Liver (tissue), 9 donors: Measurements from ENCODE around the gene MOB3B. TPM values are rescaled to one million over a fixed set of nuclear protein-coding genes. Genes with fewer than 3 reads are reported as not detected.

Experiments used
- DNase-seq: peaks from one replicate; pipeline ENCODE4 v3.0.0-alpha.2; 2017; ENCODE audit warnings: low spot score
- H3K27ac ChIP-seq, 2 donors: one replicate each; pipeline ENCODE4 v1.7.0; 2013; ENCODE audit warnings: inconsistent platforms in 2 of 2, low read length in 2 of 2, control low read depth in 1 of 2, low read depth in 1 of 2, mild to moderate bottlenecking in 1 of 2
- H3K27me3 ChIP-seq, 4 donors: one replicate each; pipeline versions ENCODE4 v1.6.1 to v1.7.0; 2013; ENCODE audit warnings: low read length in 3 of 4, inconsistent platforms in 1 of 4, mild to moderate bottlenecking in 1 of 4, moderate library complexity in 1 of 4; ENCODE audit not compliant: control insufficient read depth in 4 of 4, insufficient read depth in 4 of 4
- H3K36me3 ChIP-seq, 4 donors: one replicate each; pipeline versions ENCODE4 v1.6.1 to v1.7.0; 2013; ENCODE audit warnings: low read length in 3 of 4, mild to moderate bottlenecking in 3 of 4, low read depth in 1 of 4, moderate library complexity in 1 of 4; ENCODE audit not compliant: control insufficient read depth in 4 of 4, insufficient read depth in 3 of 4
- H3K4me1 ChIP-seq, 4 donors: one replicate each; pipeline versions ENCODE4 v1.6.1 to v1.7.0; 2013; ENCODE audit warnings: low read length in 3 of 4, mild to moderate bottlenecking in 3 of 4, moderate library complexity in 1 of 4; ENCODE audit not compliant: control insufficient read depth in 4 of 4, insufficient read depth in 4 of 4
- H3K4me3 ChIP-seq, 3 donors: one replicate each; pipeline versions ENCODE4 v1.6.1 to v1.7.0; 2013; ENCODE audit warnings: low read length in 3 of 3, control low read depth in 1 of 3, low read depth in 1 of 3, mild to moderate bottlenecking in 1 of 3
- H3K9ac ChIP-seq, 2 donors: one replicate each; pipeline ENCODE4 v1.7.0; 2013; ENCODE audit warnings: low read length in 2 of 2, mild to moderate bottlenecking in 2 of 2, moderate library complexity in 2 of 2, control low read depth in 1 of 2, low read depth in 1 of 2
- H3K9me3 ChIP-seq, 4 donors: one replicate each; pipeline versions ENCODE4 v1.6.1 to v1.7.0; 2013; ENCODE audit warnings: low read length in 3 of 4; ENCODE audit not compliant: control insufficient read depth in 4 of 4
- ATF3 ChIP-seq: IDR thresholded peaks from 2 replicates; pipeline ENCODE4 v1.6.1; 2016; ENCODE audit warnings: antibody characterized with exemption
- CTCF ChIP-seq: fragments of 150-350 bp; IDR thresholded peaks from 2 replicates; pipeline ENCODE4 v1.5.1; 2017; ENCODE audit warnings: improper control_type of control experiment, low read depth, low read length; ENCODE audit not compliant: missing input control
- EGR1 ChIP-seq, 2 donors: IDR thresholded peaks; 2 replicates each; pipeline ENCODE4 v1.6.1; 2016 to 2018; ENCODE audit warnings: antibody characterized with exemption in 2 of 2, low read depth in 2 of 2
- FOXA1 ChIP-seq: IDR thresholded peaks from 2 replicates; pipeline ENCODE4 v1.6.1; 2016; ENCODE audit warnings: antibody characterized with exemption
- FOXA2 ChIP-seq: IDR thresholded peaks from 2 replicates; pipeline ENCODE4 v1.6.1; 2016; ENCODE audit warnings: antibody characterized with exemption
- GABPA ChIP-seq, 2 donors: IDR thresholded peaks in 1 of 2; conservative IDR thresholded peaks in 1 of 2; 2 replicates each; pipeline ENCODE4 v1.6.1; 2016; ENCODE audit warnings: antibody characterized with exemption in 2 of 2, mild to moderate bottlenecking in 1 of 2, moderate library complexity in 1 of 2
- HNF4A ChIP-seq, 2 donors: conservative IDR thresholded peaks; 2 replicates each; pipeline ENCODE4 v1.6.1; 2016; ENCODE audit warnings: antibody characterized with exemption in 2 of 2, mild to moderate bottlenecking in 2 of 2
- HNF4G ChIP-seq: IDR thresholded peaks from 2 replicates; pipeline ENCODE4 v1.6.1; 2016; ENCODE audit warnings: antibody characterized with exemption
- JUND ChIP-seq, 2 donors: IDR thresholded peaks; 2 replicates each; pipeline ENCODE4 v1.6.1; 2016; ENCODE audit warnings: antibody characterized with exemption in 2 of 2
- MAX ChIP-seq: IDR thresholded peaks from 2 replicates; pipeline ENCODE4 v1.6.1; 2016; ENCODE audit warnings: antibody characterized with exemption
- NR2F2 ChIP-seq: IDR thresholded peaks from 2 replicates; pipeline ENCODE4 v1.6.1; 2016; ENCODE audit warnings: antibody characterized with exemption
- RAD21 ChIP-seq, 2 donors: IDR thresholded peaks; 2 replicates each; pipeline ENCODE4 v1.6.1; 2016; ENCODE audit warnings: antibody characterized with exemption in 2 of 2, mild to moderate bottlenecking in 2 of 2
- REST ChIP-seq: IDR thresholded peaks from 2 replicates; pipeline ENCODE4 v1.6.1; 2016; ENCODE audit warnings: antibody characterized with exemption, mild to moderate bottlenecking
- RXRA ChIP-seq, 2 donors: IDR thresholded peaks; 2 replicates each; pipeline ENCODE4 v1.6.1; 2017 to 2018; ENCODE audit warnings: antibody characterized with exemption in 2 of 2, mild to moderate bottlenecking in 1 of 2
- SP1 ChIP-seq: IDR thresholded peaks from 2 replicates; pipeline ENCODE4 v1.6.1; 2018; ENCODE audit warnings: antibody characterized with exemption, mild to moderate bottlenecking
- TAF1 ChIP-seq: conservative IDR thresholded peaks from 2 replicates; pipeline ENCODE4 v1.6.1; 2016; ENCODE audit warnings: antibody characterized with exemption, mild to moderate bottlenecking
- YY1 ChIP-seq: IDR thresholded peaks from 2 replicates; pipeline ENCODE4 v1.6.1; 2016; ENCODE audit warnings: antibody characterized with exemption, mild to moderate bottlenecking
- ZBTB33 ChIP-seq: IDR thresholded peaks from 2 replicates; pipeline ENCODE4 v1.6.1; 2016; ENCODE audit warnings: antibody characterized with exemption
- WGBS: extraction: QIAGEN DNeasy Blood & Tissue Kit; methylation state at CpG from one replicate; pipeline ENCODE4 v1.1.7; 2013; 5-methylcytosine and 5-hydroxymethylcytosine counted together
- polyA plus RNA-seq, 2 donors: library from polyadenylated mRNA; stranded (reverse) in 1 of 2; unstranded in 1 of 2; fragments of 200-250 nt in 1 of 2; fragments of >200 nt in 1 of 2; fragmentation: Nextera tagmentation in 1 of 2; extraction: Ambion mirVana in 1 of 2; gene quantifications; one replicate each; pipeline versions ENCODE4 v1.2.1 to v1.2.3, GENCODE V29; 2013 to 2015
- total RNA-seq, 2 donors: library from RNA; depleted of rRNA; stranded (reverse); fragments of >200 nt; gene quantifications; one replicate each; pipeline ENCODE4 v1.2.3, GENCODE V29; 2014
- donor health status: healthy.
- donor health status: healthy.
- donor health status: healthy.
- donor health status: healthy.
- donor health status: healthy.

The MOB3B gene
- total and polyA plus RNA-seq, 4 donors, result 0.36 to 1.1 (median 0.76) TPM

- TF ChIP-seq CTCF (no peak), HNF4A (conservative IDR thresholded peaks at IDR 0.05) (no peak)
Measured at GRCh38 chr9:27569406-27569805, 39.8 kb upstream of the MOB3B start (continued).

GRCh38 chr9:27566118-27566517 lies 36.5 kb upstream of the MOB3B start:
- Histone ChIP-seq H3K36me3 (peaks cover 0 to 12% (median 7%) of the 10 kb centered on the region in 4 donors), H3K4me1 (peaks cover 0 to 16% (median 10%) of the 10 kb centered on the region in 4 donors), H3K9me3 (no peaks in the 10 kb centered on the region), H3K9ac (no peak overlapping the region), H3K27me3 (no peaks in the 10 kb centered on the region), H3K4me3 (no peak overlapping the region), H3K27ac (peak overlapping the region; percentile 32 to 33)
- WGBS, result 46% methylated on average over 1 of the region's 1 CpG
- peak in 1 of 2 donors; percentile 48 for TF ChIP-seq EGR1 (IDR thresholded peaks at IDR 0.05; ENCODE audit: low read depth in 2 of 2)
- TF ChIP-seq ZBTB33, result peak; percentile 61
- TF ChIP-seq GABPA (IDR thresholded peaks at IDR 0.05 in 1 of 2, conservative IDR thresholded peaks at IDR 0.05 in 1 of 2), result peak in 1 of 2 donors; percentile 34
- no peak for TF ChIP-seq NR2F2
- peak; percentile 63 to 65 for TF ChIP-seq JUND (IDR thresholded peaks at IDR 0.05)
- TF ChIP-seq TAF1, result no peak
- TF ChIP-seq REST, result peak; percentile 42
- peak; percentile 60 for TF ChIP-seq YY1
- peak; percentile 42 for TF ChIP-seq ATF3
- TF ChIP-seq CTCF, result no peak
- TF ChIP-seq HNF4G, result peak; percentile 76
- TF ChIP-seq FOXA2, result peak; percentile 47
- TF ChIP-seq RAD21 (IDR thresholded peaks at IDR 0.05), result peak in 1 of 2 donors; percentile 26
- no peak for TF ChIP-seq MAX
- TF ChIP-seq SP1, result peak; percentile 78
- TF ChIP-seq HNF4A (conservative IDR thresholded peaks at IDR 0.05), result peak; percentile 89 to 95
- TF ChIP-seq RXRA (IDR thresholded peaks at IDR 0.05), result peak; percentile 83 to 85
- no peak for TF ChIP-seq FOXA1
- no peak for DNase-seq
